ENCODE data around the gene PRR15L.

Gene PRR15L

GRCh38 chr17:47949946-47950345, 7.7 kb downstream of the PRR15L start:
- FAIRE-seq (no peak), DNase-seq (ENCODE audit: insufficient read length, low spot score) (no peak)
- no peak for TF ChIP-seq CTCF (IDR thresholded peaks at IDR 0.05; ENCODE audit: insufficient read depth, missing control alignments)

GRCh38 chr17:47949197-47949759, 8.4 kb downstream of the PRR15L start:
- peak; percentile 96 for TF ChIP-seq CTCF (IDR thresholded peaks at IDR 0.05; ENCODE audit: insufficient read depth, missing control alignments)
- no peak for FAIRE-seq
- DNase-seq (ENCODE audit: insufficient read length, low spot score), result peak; percentile 57

- peak; percentile 9 for TF ChIP-seq CTCF (IDR thresholded peaks at IDR 0.05; ENCODE audit: insufficient read depth, missing control alignments)
- no peak for DNase-seq (ENCODE audit: insufficient read length, low spot score)
- FAIRE-seq, result no peak
Measured at GRCh38 chr17:47948706-47949196, 8.9 kb downstream of the PRR15L start.

- TF ChIP-seq CTCF (IDR thresholded peaks at IDR 0.05; ENCODE audit: insufficient read depth, missing control alignments), result peak; percentile 72
- DNase-seq (ENCODE audit: insufficient read length, low spot score), result peak; percentile 42
- no peak for FAIRE-seq
Measured at GRCh38 chr17:47946929-47947397, 10.7 kb downstream of the PRR15L start.

GRCh38 chr17:47946516-47946915, 11.2 kb downstream of the PRR15L start:
- DNase-seq (ENCODE audit: insufficient read length, low spot score) (no peak), FAIRE-seq (no peak)
- no peak for TF ChIP-seq CTCF (IDR thresholded peaks at IDR 0.05; ENCODE audit: insufficient read depth, missing control alignments)

GRCh38 chr17:47945529-47946508, 11.9 kb downstream of the PRR15L start:
- no peak for TF ChIP-seq CTCF (IDR thresholded peaks at IDR 0.05; ENCODE audit: insufficient read depth, missing control alignments)
- FAIRE-seq (no peak), DNase-seq (ENCODE audit: insufficient read length, low spot score) (no peak)

All from D721Med (cell line).